Measurements from ENCODE around the gene OR6B1. TPM values are rescaled to one million over a fixed set of nuclear protein-coding genes. Genes with fewer than 3 reads are reported as not detected.
"Not testable (repeated sequence)": the region's sequence is repeated elsewhere in the genome, so short reads cannot be mapped to it uniquely, and the experiment has no call there.

OR6B1 gene
- total and polyA plus RNA-seq, 4 donors = not detected

GRCh38 chr7:143988976-143989745, 11.0 kb upstream of the OR6B1 start:
- Histone ChIP-seq H3K27me3 (ENCODE audit: control insufficient read depth in 1 of 2, insufficient read depth in 2 of 2, low read length in 1 of 2) (no peaks in the 10 kb centered on the region), H3K9me3 (ENCODE audit: control insufficient read depth, low read length) (no peaks in the 10 kb centered on the region), H3K4me3 (ENCODE audit: low read length in 2 of 2) (no peak overlapping the region), H3K4me1 (ENCODE audit: control insufficient read depth in 1 of 2, insufficient read depth in 2 of 2, low read length in 2 of 2) (no peaks in the 10 kb centered on the region), H3K27ac (ENCODE audit: low read depth in 1 of 2, low read length in 2 of 2) (no peak overlapping the region), H3K36me3 (ENCODE audit: control insufficient read depth in 1 of 2, insufficient read depth in 2 of 2, low read length in 1 of 2) (no peaks in the 10 kb centered on the region)
- DNase-seq = no peak
- 95 to 98% methylated on average over 5 of the region's 5 CpGs for WGBS, 2 donors
- no peak for ATAC-seq (ENCODE audit: low FRiP score)
- intact Hi-C loops (cut with DNase I) = no loop called here

DNA sequence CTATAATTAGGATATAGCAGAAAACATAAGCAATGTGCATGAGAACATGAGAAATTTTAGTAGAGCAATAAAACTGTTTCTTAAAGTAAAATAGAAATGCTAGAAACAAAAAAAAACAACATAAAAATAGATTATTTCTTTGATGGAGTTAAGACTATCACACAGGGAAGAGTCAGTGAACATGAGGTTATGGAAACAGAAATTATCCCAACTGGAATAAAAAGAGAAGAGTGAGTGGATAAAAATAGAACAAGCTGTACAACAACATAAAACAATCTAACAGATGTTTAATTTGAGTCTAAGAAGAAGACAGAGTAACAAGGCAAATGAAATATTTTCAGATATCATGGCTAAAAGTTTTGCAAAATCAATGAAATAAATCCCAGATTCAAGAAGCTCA, 7.5 kb upstream of the OR6B1 start:
- no peak for ATAC-seq (ENCODE audit: low FRiP score)
- no peak overlapping the region for H3K27ac ChIP-seq (ENCODE audit: low read depth in 1 of 2, low read length in 2 of 2)

GRCh38 chr7:143993924-143994323, 6.2 kb upstream of the OR6B1 start:
- Histone ChIP-seq H3K27me3 (ENCODE audit: control insufficient read depth in 1 of 2, insufficient read depth in 2 of 2, low read length in 1 of 2) (no peaks in the 10 kb centered on the region), H3K9me3 (ENCODE audit: control insufficient read depth, low read length) (no peaks in the 10 kb centered on the region), H3K4me3 (ENCODE audit: low read length in 2 of 2) (no peak overlapping the region), H3K4me1 (ENCODE audit: control insufficient read depth in 1 of 2, insufficient read depth in 2 of 2, low read length in 2 of 2) (no peaks in the 10 kb centered on the region), H3K27ac (ENCODE audit: low read depth in 1 of 2, low read length in 2 of 2) (no peak overlapping the region), H3K36me3 (ENCODE audit: control insufficient read depth in 1 of 2, insufficient read depth in 2 of 2, low read length in 1 of 2) (no peaks in the 10 kb centered on the region)
- intact Hi-C loops (cut with DNase I) = no loop called here
- ATAC-seq (ENCODE audit: low FRiP score) (no peak), DNase-seq (no peak)
- WGBS, 2 donors = 93% methylated on average over 3 of the region's 3 CpGs

More for the DNA sequence above, 7.5 kb upstream of the OR6B1 start:
- Histone ChIP-seq H3K36me3 (ENCODE audit: control insufficient read depth in 1 of 2, insufficient read depth in 2 of 2, low read length in 1 of 2) (no peaks in the 10 kb centered on the region), H3K9me3 (ENCODE audit: control insufficient read depth, low read length) (no peaks in the 10 kb centered on the region), H3K27me3 (ENCODE audit: control insufficient read depth in 1 of 2, insufficient read depth in 2 of 2, low read length in 1 of 2) (no peaks in the 10 kb centered on the region), H3K4me1 (ENCODE audit: control insufficient read depth in 1 of 2, insufficient read depth in 2 of 2, low read length in 2 of 2) (no peaks in the 10 kb centered on the region), H3K4me3 (ENCODE audit: low read length in 2 of 2) (no peak overlapping the region)
- no peak for DNase-seq
- intact Hi-C loops (cut with DNase I) = no loop called here

GRCh38 chr7:144001543-144001942, 1.4 kb downstream of the OR6B1 start:
- H3K9me3 ChIP-seq (ENCODE audit: control insufficient read depth, low read length) = no peaks in the 10 kb centered on the region
- H3K27ac ChIP-seq (ENCODE audit: low read depth in 1 of 2, low read length in 2 of 2) = no peak overlapping the region
- no peaks in the 10 kb centered on the region for H3K27me3 ChIP-seq (ENCODE audit: control insufficient read depth in 1 of 2, insufficient read depth in 2 of 2, low read length in 1 of 2)
- WGBS, 2 donors = 53 to 54% methylated on average over 3 of the region's 3 CpGs
- H3K4me3 ChIP-seq (ENCODE audit: low read length in 2 of 2) = no peak overlapping the region
- DNase-seq (no peak), ATAC-seq (ENCODE audit: low FRiP score) (no peak)
- intact Hi-C loops (cut with DNase I) = loop anchor here in 1 of 2 donors (10.0 kb wide), 1 partner anchor 97 kb away; the partner anchor contains the start of gene TCAF1
- no peaks in the 10 kb centered on the region for H3K36me3 ChIP-seq (ENCODE audit: control insufficient read depth in 1 of 2, insufficient read depth in 2 of 2, low read length in 1 of 2)
- H3K4me1 ChIP-seq (ENCODE audit: control insufficient read depth in 1 of 2, insufficient read depth in 2 of 2, low read length in 2 of 2) = no peaks in the 10 kb centered on the region

DNA sequence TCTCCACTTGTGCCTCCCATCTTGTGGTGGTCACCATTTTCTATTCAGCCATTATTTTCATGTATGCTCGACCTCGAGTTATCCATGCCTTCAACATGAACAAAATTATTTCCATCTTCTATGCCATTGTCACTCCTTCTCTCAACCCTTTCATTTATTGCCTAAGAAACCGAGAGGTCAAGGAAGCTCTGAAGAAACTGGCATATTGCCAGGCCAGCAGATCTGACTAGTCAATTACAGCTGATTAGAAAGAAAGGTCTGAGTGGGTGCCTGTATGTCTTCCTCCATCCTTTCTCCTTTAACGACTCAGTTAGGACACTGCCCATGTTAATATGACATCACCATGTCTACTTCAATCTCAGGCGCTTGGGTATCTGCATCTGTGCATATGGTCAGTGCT, 4.6 kb downstream of the OR6B1 start:
- Histone ChIP-seq H3K27me3 (ENCODE audit: control insufficient read depth in 1 of 2, insufficient read depth in 2 of 2, low read length in 1 of 2) (no peaks in the 10 kb centered on the region), H3K9me3 (ENCODE audit: control insufficient read depth, low read length) (no peaks in the 10 kb centered on the region), H3K36me3 (ENCODE audit: control insufficient read depth in 1 of 2, insufficient read depth in 2 of 2, low read length in 1 of 2) (no peaks in the 10 kb centered on the region), H3K4me1 (ENCODE audit: control insufficient read depth in 1 of 2, insufficient read depth in 2 of 2, low read length in 2 of 2) (no peaks in the 10 kb centered on the region), H3K27ac (ENCODE audit: low read depth in 1 of 2, low read length in 2 of 2) (no peak overlapping the region), H3K4me3 (ENCODE audit: low read length in 2 of 2) (no peak overlapping the region)
- WGBS, 2 donors = 88 to 91% methylated on average over 5 of the region's 5 CpGs
- intact Hi-C loops (cut with DNase I) = loop anchor here in 1 of 2 donors (10.0 kb wide), 1 partner anchor 100 kb away; the partner anchor contains the start of gene TCAF1
- ATAC-seq (ENCODE audit: low FRiP score) (no peak), DNase-seq (no peak)

DNA sequence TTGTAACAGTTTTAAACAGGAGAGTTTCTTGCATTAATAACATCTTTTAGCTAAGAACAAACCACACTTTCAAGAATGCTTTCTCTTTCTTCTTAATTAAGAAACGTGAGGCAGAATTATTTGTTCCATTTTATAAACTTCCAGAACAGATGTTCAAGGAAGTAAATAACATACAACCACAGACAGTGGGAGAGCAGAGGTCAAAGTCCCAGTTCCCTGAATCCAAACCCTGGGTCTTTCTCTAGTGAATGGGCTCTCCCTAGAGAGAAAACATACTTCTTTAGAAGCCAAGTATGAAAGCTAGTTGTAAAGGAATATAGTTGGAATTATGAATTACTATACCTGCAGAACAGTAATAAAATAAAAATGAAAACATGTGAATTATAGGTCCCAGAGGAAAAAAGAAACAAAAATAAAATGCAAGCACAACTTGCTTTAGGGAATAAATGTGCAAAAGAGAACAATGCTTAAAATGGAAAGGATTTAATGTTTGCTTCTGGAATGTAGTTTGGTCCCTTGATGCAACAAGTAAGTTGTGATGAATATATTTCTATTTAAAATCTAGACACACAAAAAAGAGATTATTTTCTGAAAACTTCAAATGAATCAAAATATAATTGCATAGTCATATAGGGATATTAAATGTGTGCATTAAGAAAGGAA, 6.0 kb downstream of the OR6B1 start:
- ATAC-seq (ENCODE audit: low FRiP score) (no peak), DNase-seq (no peak)
- no peaks in the 10 kb centered on the region for H3K9me3 ChIP-seq (ENCODE audit: control insufficient read depth, low read length)
- no peaks in the 10 kb centered on the region for H3K27me3 ChIP-seq (ENCODE audit: control insufficient read depth in 1 of 2, insufficient read depth in 2 of 2, low read length in 1 of 2)
- 63 to 66% methylated on average over 1 of the region's 1 CpG for WGBS, 2 donors
- no peaks in the 10 kb centered on the region for H3K36me3 ChIP-seq (ENCODE audit: control insufficient read depth in 1 of 2, insufficient read depth in 2 of 2, low read length in 1 of 2)
- intact Hi-C loops (cut with DNase I) = loop anchor here in 1 of 2 donors (10.0 kb wide), 1 partner anchor 101 kb away; the partner anchor contains the start of gene TCAF1
- H3K27ac ChIP-seq (ENCODE audit: low read depth in 1 of 2, low read length in 2 of 2) = no peak overlapping the region
- no peak overlapping the region for H3K4me3 ChIP-seq (ENCODE audit: low read length in 2 of 2)
- H3K4me1 ChIP-seq (ENCODE audit: control insufficient read depth in 1 of 2, insufficient read depth in 2 of 2, low read length in 2 of 2) = no peaks in the 10 kb centered on the region

DNA sequence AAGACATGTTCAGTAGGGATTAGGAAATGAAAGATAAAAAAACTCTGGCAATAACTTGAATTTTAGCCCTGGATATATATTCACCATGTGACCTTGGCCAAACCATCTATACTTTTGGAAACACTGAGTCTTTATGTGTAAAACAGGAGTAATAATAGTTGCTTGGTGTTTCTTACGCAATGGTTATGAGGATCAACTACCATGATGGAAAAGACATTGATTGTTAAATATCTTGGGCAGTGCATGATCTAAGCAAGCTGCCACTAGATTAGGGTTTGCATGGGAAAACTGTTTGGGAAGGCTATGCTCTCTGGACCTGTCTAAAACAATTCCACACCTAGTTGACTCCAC, 6.5 kb downstream of the OR6B1 start:
- no peak for ATAC-seq (ENCODE audit: low FRiP score)
- 96 to 97% methylated on average over 1 of the region's 1 CpG for WGBS, 2 donors
- intact Hi-C loops (cut with DNase I) = loop anchor here in 1 of 2 donors (10.0 kb wide), 1 partner anchor 102 kb away; the partner anchor contains the start of gene TCAF1

DNA sequence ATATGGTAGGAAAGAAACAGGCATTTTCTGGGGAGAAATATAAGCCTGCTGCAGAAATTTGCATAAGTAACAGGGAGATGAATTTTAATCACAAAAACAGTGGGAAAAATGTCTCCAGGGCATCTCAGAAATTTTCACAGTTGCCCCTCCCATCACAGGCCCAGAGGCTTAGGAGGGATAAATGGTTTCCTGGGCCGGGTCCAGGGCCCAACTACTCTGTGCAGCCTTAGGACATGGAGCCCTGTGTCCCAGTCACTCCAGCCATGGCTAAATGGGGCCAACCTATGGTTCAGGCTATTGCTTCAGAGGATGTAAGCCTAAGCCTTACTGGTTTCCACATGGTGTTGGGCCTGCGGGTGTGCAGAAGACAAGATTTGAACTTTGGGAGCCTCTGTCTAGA, 9.2 kb downstream of the OR6B1 start:
- no peak overlapping the region for H3K27ac ChIP-seq (ENCODE audit: low read depth in 1 of 2, low read length in 2 of 2)
- no peak overlapping the region for H3K4me3 ChIP-seq (ENCODE audit: low read length in 2 of 2)
- no peaks in the 10 kb centered on the region for H3K36me3 ChIP-seq (ENCODE audit: control insufficient read depth in 1 of 2, insufficient read depth in 2 of 2, low read length in 1 of 2)
- H3K27me3 ChIP-seq (ENCODE audit: control insufficient read depth in 1 of 2, insufficient read depth in 2 of 2, low read length in 1 of 2) = no peaks in the 10 kb centered on the region
- DNase-seq = no peak
- WGBS, 2 donors = 77 to 81% methylated on average over 2 of the region's 2 CpGs
- no peaks in the 10 kb centered on the region for H3K9me3 ChIP-seq (ENCODE audit: control insufficient read depth, low read length)
- intact Hi-C loops (cut with DNase I) = loop anchor here in 1 of 2 donors (10.0 kb wide), 1 partner anchor 105 kb away; the partner anchor contains the start of gene TCAF1
- no peaks in the 10 kb centered on the region for H3K4me1 ChIP-seq (ENCODE audit: control insufficient read depth in 1 of 2, insufficient read depth in 2 of 2, low read length in 2 of 2)
- ATAC-seq (ENCODE audit: low FRiP score) = no peak

More for the DNA sequence above, 6.5 kb downstream of the OR6B1 start:
- Histone ChIP-seq H3K4me3 (ENCODE audit: low read length in 2 of 2) (no peak overlapping the region), H3K36me3 (ENCODE audit: control insufficient read depth in 1 of 2, insufficient read depth in 2 of 2, low read length in 1 of 2) (no peaks in the 10 kb centered on the region), H3K4me1 (ENCODE audit: control insufficient read depth in 1 of 2, insufficient read depth in 2 of 2, low read length in 2 of 2) (no peaks in the 10 kb centered on the region), H3K9me3 (ENCODE audit: control insufficient read depth, low read length) (no peaks in the 10 kb centered on the region), H3K27ac (ENCODE audit: low read depth in 1 of 2, low read length in 2 of 2) (no peak overlapping the region), H3K27me3 (ENCODE audit: control insufficient read depth in 1 of 2, insufficient read depth in 2 of 2, low read length in 1 of 2) (no peaks in the 10 kb centered on the region)
- DNase-seq = no peak

DNA sequence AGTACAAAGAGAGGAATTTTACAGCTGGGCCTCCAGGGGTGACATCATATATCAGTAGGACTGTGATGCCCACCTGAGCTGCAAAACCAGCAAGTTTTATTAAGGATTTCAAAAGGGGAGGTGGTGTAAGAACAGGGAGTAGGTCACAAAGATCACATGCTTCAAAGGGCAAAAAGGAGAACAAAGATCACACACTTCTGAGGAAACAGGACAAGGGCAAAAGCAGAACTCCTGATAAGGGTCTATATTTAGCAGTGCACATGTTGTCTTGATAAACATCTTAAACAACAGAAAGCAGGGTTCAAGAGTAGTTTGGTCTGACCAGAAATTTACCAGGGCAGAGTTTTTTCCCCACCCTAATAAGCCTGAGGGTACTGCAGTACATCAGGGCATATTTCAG, 9.9 kb downstream of the OR6B1 start:
- intact Hi-C loops (cut with DNase I); H3K4me1 ChIP-seq (ENCODE audit: control insufficient read depth in 1 of 2, insufficient read depth in 2 of 2, low read length in 2 of 2); H3K36me3 ChIP-seq (ENCODE audit: control insufficient read depth in 1 of 2, insufficient read depth in 2 of 2, low read length in 1 of 2); H3K27ac ChIP-seq (ENCODE audit: low read depth in 1 of 2, low read length in 2 of 2); H3K27me3 ChIP-seq (ENCODE audit: control insufficient read depth in 1 of 2, insufficient read depth in 2 of 2, low read length in 1 of 2); DNase-seq; ATAC-seq (ENCODE audit: low FRiP score); H3K4me3 ChIP-seq (ENCODE audit: low read length in 2 of 2); H3K9me3 ChIP-seq (ENCODE audit: control insufficient read depth, low read length): not testable (repeated sequence)
